ENCODE measurements around the gene TANK.

The TANK gene

GRCh38 chr2:161228511-161229240, 68.4 kb downstream of the TANK start:
- H3K4me3 ChIP-seq (ENCODE audit: low read depth, low read length): no peak overlapping the region
- TF ChIP-seq CTCF (IDR thresholded peaks at IDR 0.05; ENCODE audit: control insufficient read depth, extremely low read depth, insufficient read depth): no peak
- DNase-seq (ENCODE audit: low read depth): no peak

- no peak for TF ChIP-seq CTCF (IDR thresholded peaks at IDR 0.05; ENCODE audit: control insufficient read depth, extremely low read depth, insufficient read depth)
- no peak for DNase-seq (ENCODE audit: low read depth)
- H3K4me3 ChIP-seq (ENCODE audit: low read depth, low read length): no peak overlapping the region
These were observed 70.7 kb downstream of the TANK start for GRCh38 chr2:161230959-161231358.

GRCh38 chr2:161232571-161232970, 72.3 kb downstream of the TANK start:
- H3K4me3 ChIP-seq (ENCODE audit: low read depth, low read length): no peak overlapping the region
- no peak for DNase-seq (ENCODE audit: low read depth)
- no peak for TF ChIP-seq CTCF (IDR thresholded peaks at IDR 0.05; ENCODE audit: control insufficient read depth, extremely low read depth, insufficient read depth)

GRCh38 chr2:161233858-161234431, 73.7 kb downstream of the TANK start:
- no peak for TF ChIP-seq CTCF (IDR thresholded peaks at IDR 0.05; ENCODE audit: control insufficient read depth, extremely low read depth, insufficient read depth)
- H3K4me3 ChIP-seq (ENCODE audit: low read depth, low read length): no peak overlapping the region
- DNase-seq (ENCODE audit: low read depth): no peak

GRCh38 chr2:161234627-161235026, 74.4 kb downstream of the TANK start:
- no peak for TF ChIP-seq CTCF (IDR thresholded peaks at IDR 0.05; ENCODE audit: control insufficient read depth, extremely low read depth, insufficient read depth)
- no peak overlapping the region for H3K4me3 ChIP-seq (ENCODE audit: low read depth, low read length)
- no peak for DNase-seq (ENCODE audit: low read depth)

- no peak for TF ChIP-seq CTCF (IDR thresholded peaks at IDR 0.05; ENCODE audit: control insufficient read depth, extremely low read depth, insufficient read depth)
- DNase-seq (ENCODE audit: low read depth): no peak
- no peak overlapping the region for H3K4me3 ChIP-seq (ENCODE audit: low read depth, low read length)
These were observed 77.4 kb downstream of the TANK start for GRCh38 chr2:161237392-161238264.
